Measurements from ENCODE around the gene NMNAT2.

The NMNAT2 gene

GRCh38 chr1:183304440-183305107 is 113.6 kb downstream of the NMNAT2 start:
- in situ Hi-C loops (cut with HindIII; ENCODE audit: low sequenced_read_pairs) = no loop called here
- no peak for TF ChIP-seq CTCF (IDR thresholded peaks at IDR 0.05; ENCODE audit: low read depth, low read length)
- no peak overlapping the region for H3K4me3 ChIP-seq (ENCODE audit: low read depth, low read length)
- no peak for DNase-seq (ENCODE audit: low read depth, low spot score)

- in situ Hi-C loops (cut with HindIII; ENCODE audit: low sequenced_read_pairs) = no loop called here
- no peak for DNase-seq (ENCODE audit: low read depth, low spot score)
- no peak overlapping the region for H3K4me3 ChIP-seq (ENCODE audit: low read depth, low read length)
- TF ChIP-seq CTCF (IDR thresholded peaks at IDR 0.05; ENCODE audit: low read depth, low read length) = no peak
These were observed 114.3 kb downstream of the NMNAT2 start for GRCh38 chr1:183303901-183304300.

- no peak overlapping the region for H3K4me3 ChIP-seq (ENCODE audit: low read depth, low read length)
- no peak for DNase-seq (ENCODE audit: low read depth, low spot score)
- TF ChIP-seq CTCF (IDR thresholded peaks at IDR 0.05; ENCODE audit: low read depth, low read length) = no peak
- in situ Hi-C loops (cut with HindIII; ENCODE audit: low sequenced_read_pairs) = no loop called here
These were observed 114.9 kb downstream of the NMNAT2 start for GRCh38 chr1:183303323-183303645.

GRCh38 chr1:183302452-183303322 is 115.5 kb downstream of the NMNAT2 start:
- no peak for TF ChIP-seq CTCF (IDR thresholded peaks at IDR 0.05; ENCODE audit: low read depth, low read length)
- DNase-seq (ENCODE audit: low read depth, low spot score) = no peak
- H3K4me3 ChIP-seq (ENCODE audit: low read depth, low read length) = no peak overlapping the region
- in situ Hi-C loops (cut with HindIII; ENCODE audit: low sequenced_read_pairs) = no loop called here

GRCh38 chr1:183301239-183301638 is 116.9 kb downstream of the NMNAT2 start:
- TF ChIP-seq CTCF (IDR thresholded peaks at IDR 0.05; ENCODE audit: low read depth, low read length) = no peak
- no peak overlapping the region for H3K4me3 ChIP-seq (ENCODE audit: low read depth, low read length)
- no peak for DNase-seq (ENCODE audit: low read depth, low spot score)
- in situ Hi-C loops (cut with HindIII; ENCODE audit: low sequenced_read_pairs) = no loop called here

- in situ Hi-C loops (cut with HindIII; ENCODE audit: low sequenced_read_pairs) = no loop called here
- no peak for DNase-seq (ENCODE audit: low read depth, low spot score)
- TF ChIP-seq CTCF (IDR thresholded peaks at IDR 0.05; ENCODE audit: low read depth, low read length) = no peak
- no peak overlapping the region for H3K4me3 ChIP-seq (ENCODE audit: low read depth, low read length)
These were observed 117.4 kb downstream of the NMNAT2 start for GRCh38 chr1:183300828-183301227.
